H1 (cell line): ENCODE measurements around the gene CEACAM16. TPM values are rescaled to one million over a fixed set of nuclear protein-coding genes. Genes with fewer than 3 reads are reported as not detected.

Experiments used
- CTCF ChIA-PET: fragments of 300-600 bp; sonication (Branson Sonifier 250); formaldehyde crosslinking; loops from one replicate; lab custom pipeline; 2021; ENCODE audit not compliant: partially characterized antibody; lab: Charles Lee
- POLR2A ChIA-PET: fragments of 300-600 bp; sonication (Branson Sonifier 250); formaldehyde crosslinking; loops from one replicate; lab custom pipeline; 2021; ENCODE audit warnings: inconsistent platforms; ENCODE audit not compliant: partially characterized antibody; lab: Charles Lee
- DNase-seq, 2 experiments: peaks; one replicate each; pipeline versions ENCODE4 v3.0.0 to v3.0.0-alpha.2; 2010 to 2022; ENCODE audit warnings: low spot score in 2 of 2, low read depth in 1 of 2, mixed read lengths in 1 of 2
- FAIRE-seq: peaks from 2 replicates; lab custom pipeline; 2011; peaks lifted over from hg19 to GRCh38; lab: Jason Lieb, UNC
- H2AFZ ChIP-seq: 2 replicates; pipeline ENCODE4 v1.8.1; 2012; ENCODE audit warnings: low read length, inconsistent platforms
- H2AK5ac ChIP-seq: 2 replicates; pipeline ENCODE4 v1.6.1; 2013; ENCODE audit warnings: low read depth, low read length
- H2BK120ac ChIP-seq: replicated peaks from 2 replicates; pipeline ENCODE3; 2013; ENCODE audit warnings: low read depth, low read length, inconsistent platforms
- H2BK12ac ChIP-seq: 2 replicates; pipeline ENCODE4 v1.6.1; 2013; ENCODE audit warnings: low read depth, low read length
- H2BK15ac ChIP-seq: 2 replicates; pipeline ENCODE4 v1.6.1; 2013; ENCODE audit warnings: low read length
- H2BK20ac ChIP-seq: 2 replicates; pipeline ENCODE4 v1.6.1; 2013; ENCODE audit warnings: low read length
- H2BK5ac ChIP-seq: 2 replicates; pipeline ENCODE4 v1.6.1; 2013; ENCODE audit warnings: low read depth, low read length
- H3K14ac ChIP-seq: 2 replicates; pipeline ENCODE4 v1.6.1; 2013; ENCODE audit warnings: inconsistent platforms; ENCODE audit not compliant: insufficient read length
- H3K18ac ChIP-seq: 2 replicates; pipeline ENCODE4 v1.6.1; 2013; ENCODE audit warnings: low read length; ENCODE audit errors: extremely low read depth
- H3K23ac ChIP-seq: 2 replicates; pipeline ENCODE4 v1.6.1; 2013; ENCODE audit warnings: inconsistent platforms; ENCODE audit not compliant: insufficient read length
- H3K23me2 ChIP-seq: 2 replicates; pipeline ENCODE4 v1.6.1; 2013; ENCODE audit warnings: low read depth, low read length
- H3K27ac ChIP-seq: 2 replicates; pipeline ENCODE4 v1.6.1; 2011; ENCODE audit warnings: low read depth, low read length, inconsistent platforms
- H3K27me3 ChIP-seq, 4 experiments: replicated peaks in 1 of 4; 1 replicate in 1 of 4; 2 replicates in 3 of 4; pipeline versions ENCODE4 v1.6.1 to v1.8.1; 2011 to 2013; ENCODE audit warnings: low read length in 3 of 4, mild to moderate bottlenecking in 3 of 4, inconsistent platforms in 2 of 4, mixed read lengths in 2 of 4, moderate library complexity in 1 of 4; ENCODE audit not compliant: control insufficient read depth in 3 of 4, insufficient read depth in 3 of 4; ENCODE audit errors: extremely low read depth in 1 of 4
- H3K36me3 ChIP-seq, 4 experiments: 2 replicates each; pipeline versions ENCODE4 v1.6.1 to v1.8.1; 2011 to 2013; ENCODE audit warnings: mild to moderate bottlenecking in 4 of 4, low read length in 3 of 4, moderate library complexity in 2 of 4, control low read depth in 1 of 4, inconsistent platforms in 1 of 4; ENCODE audit not compliant: insufficient read depth in 4 of 4, control insufficient read depth in 2 of 4
- H3K4ac ChIP-seq: replicated peaks from 2 replicates; pipeline ENCODE3; 2013; ENCODE audit warnings: low read length, low read depth, mixed read lengths, inconsistent platforms; ENCODE audit not compliant: insufficient read length
- H3K4me1 ChIP-seq, 4 experiments: replicated peaks in 1 of 4; 1 replicate in 1 of 4; 2 replicates in 3 of 4; pipeline versions ENCODE4 v1.6.1 to v1.8.1; 2011 to 2013; ENCODE audit warnings: low read length in 3 of 4, inconsistent platforms in 2 of 4, mixed read lengths in 1 of 4; ENCODE audit not compliant: insufficient read depth in 4 of 4, control insufficient read depth in 3 of 4
- H3K4me2 ChIP-seq, 2 experiments: 2 replicates each; pipeline versions ENCODE4 v1.6.1 to v1.8.1; 2011 to 2013; ENCODE audit warnings: low read depth in 2 of 2, low read length in 2 of 2, control low read depth in 1 of 2, inconsistent platforms in 1 of 2, mild to moderate bottlenecking in 1 of 2; ENCODE audit not compliant: insufficient read depth in 1 of 2
- H3K4me3 ChIP-seq, 4 experiments: fragments of 200-600, 300-600 bp in 1 of 4; sonication (generic), shearing (Covaris generic), sonication (Bioruptor Twin) in 1 of 4; 2 replicates each; pipeline versions ENCODE4 v1.5.1 to v1.8.1; 2011 to 2016; ENCODE audit warnings: low read length in 4 of 4, low read depth in 3 of 4, control low read depth in 2 of 4, inconsistent platforms in 2 of 4, mild to moderate bottlenecking in 2 of 4, mixed read lengths in 1 of 4, moderate library complexity in 1 of 4; ENCODE audit not compliant: insufficient read depth in 2 of 4; ENCODE audit errors: extremely low read depth in 1 of 4
- H3K56ac ChIP-seq: replicated peaks from 2 replicates; pipeline ENCODE3; 2013; ENCODE audit warnings: low read depth, mild to moderate bottlenecking, mixed read lengths, low read length, inconsistent platforms; ENCODE audit not compliant: insufficient read length
- H3K79me1 ChIP-seq: 2 replicates; pipeline ENCODE4 v1.6.1; 2013; ENCODE audit warnings: low read depth, low read length, control low read depth
- H3K79me2 ChIP-seq, 2 experiments: 2 replicates each; pipeline versions ENCODE4 v1.6.1 to v1.8.1; 2012 to 2013; ENCODE audit warnings: low read length in 2 of 2, mild to moderate bottlenecking in 2 of 2, inconsistent platforms in 1 of 2; ENCODE audit not compliant: insufficient read depth in 2 of 2, control insufficient read depth in 1 of 2
- H3K9ac ChIP-seq, 4 experiments: replicated peaks in 1 of 4; 1 replicate in 1 of 4; 2 replicates in 3 of 4; pipeline versions ENCODE4 v1.6.1 to v1.8.1; 2011 to 2013; ENCODE audit warnings: low read depth in 3 of 4, low read length in 3 of 4, control low read depth in 2 of 4, mild to moderate bottlenecking in 2 of 4, moderate library complexity in 2 of 4, inconsistent platforms in 1 of 4; ENCODE audit errors: extremely low read depth in 1 of 4
- H3K9me3 ChIP-seq, 2 experiments: 2 replicates each; pipeline versions ENCODE4 v1.6.1 to v1.8.1; 2012 to 2013; ENCODE audit warnings: mild to moderate bottlenecking in 2 of 2, moderate library complexity in 2 of 2, control low read depth in 1 of 2, inconsistent platforms in 1 of 2, low read depth in 1 of 2, low read length in 1 of 2, mixed read lengths in 1 of 2; ENCODE audit not compliant: insufficient read depth in 2 of 2
- H4K20me1 ChIP-seq, 2 experiments: replicated peaks in 1 of 2; 2 replicates each; pipeline versions ENCODE3 to v1.8.1; 2011 to 2013; ENCODE audit warnings: inconsistent platforms in 2 of 2, low read length in 2 of 2, mild to moderate bottlenecking in 1 of 2; ENCODE audit not compliant: insufficient read depth in 2 of 2, control insufficient read depth in 1 of 2
- H4K5ac ChIP-seq: 2 replicates; pipeline ENCODE4 v1.6.1; 2013; ENCODE audit warnings: low read length, low read depth, mixed read lengths, inconsistent platforms; ENCODE audit not compliant: insufficient read length
- H4K8ac ChIP-seq: 2 replicates; pipeline ENCODE4 v1.8.0; 2013; ENCODE audit warnings: mild to moderate bottlenecking, moderate library complexity, low read length, inconsistent platforms; ENCODE audit not compliant: insufficient read depth; ENCODE audit errors: extremely low read depth
- H4K91ac ChIP-seq: replicated peaks from 2 replicates; pipeline ENCODE3; 2013; ENCODE audit warnings: low read length, mixed read lengths, inconsistent platforms; ENCODE audit not compliant: insufficient read length
- ASH2L ChIP-seq: fragments of 200-600, 300-600 bp; sonication (generic); IDR thresholded peaks from one replicate; pipeline ENCODE4 v1.7.1; 2017; ENCODE audit warnings: low read length
- CHD2 ChIP-seq: IDR thresholded peaks from 2 replicates; pipeline ENCODE4 v1.6.1; 2012; ENCODE audit warnings: low read length, improper control_type of control experiment
- CREB1 ChIP-seq: IDR thresholded peaks from 2 replicates; pipeline ENCODE4 v1.6.1; 2012; ENCODE audit warnings: inconsistent platforms
- CTBP2 ChIP-seq: IDR thresholded peaks from 2 replicates; pipeline ENCODE4 v1.7.0; 2011; ENCODE audit warnings: borderline replicate concordance, mild to moderate bottlenecking, moderate library complexity, mixed read lengths, low read length; ENCODE audit not compliant: insufficient read depth, insufficient read length
- EGR1 ChIP-seq: IDR thresholded peaks from 2 replicates; pipeline ENCODE4 v1.6.1; 2011; ENCODE audit warnings: low read depth, low read length, borderline replicate concordance
- EZH2 ChIP-seq: fragments of 200-600 bp; sonication (generic); IDR thresholded peaks from 2 replicates; pipeline ENCODE4 v1.7.1; 2012; ENCODE audit warnings: low read depth, mild to moderate bottlenecking, moderate library complexity, low read length, inconsistent platforms; ENCODE audit not compliant: severe bottlenecking
- HDAC6 ChIP-seq: IDR thresholded peaks from one replicate; pipeline ENCODE4 v1.7.1; 2012; ENCODE audit warnings: low read depth, mild to moderate bottlenecking, inconsistent platforms, low read length, moderate library complexity
- NANOG ChIP-seq: IDR thresholded peaks from 2 replicates; pipeline ENCODE4 v1.6.1; 2011; ENCODE audit warnings: low read length, low read depth, mild to moderate bottlenecking, inconsistent platforms; ENCODE audit not compliant: insufficient read depth, poor library complexity, severe bottlenecking
- POLR2A ChIP-seq, 2 experiments: IDR thresholded peaks; 1 replicate in 1 of 2; 2 replicates in 1 of 2; pipeline ENCODE4 v1.6.1; 2011; ENCODE audit warnings: low read depth in 2 of 2, low read length in 2 of 2, mild to moderate bottlenecking in 2 of 2; ENCODE audit errors: control extremely low read depth in 1 of 2
- SIN3A ChIP-seq, 2 experiments: IDR thresholded peaks in 1 of 2; conservative IDR thresholded peaks in 1 of 2; 2 replicates each; pipeline ENCODE4 v1.6.1; 2011 to 2012; ENCODE audit warnings: low read length in 2 of 2, improper control_type of control experiment in 1 of 2, low read depth in 1 of 2, mild to moderate bottlenecking in 1 of 2
- TAF1 ChIP-seq: IDR thresholded peaks from 2 replicates; pipeline ENCODE4 v1.6.1; 2011; ENCODE audit warnings: mild to moderate bottlenecking, low read depth, low read length
- TCF12 ChIP-seq: IDR thresholded peaks from 2 replicates; pipeline ENCODE4 v1.6.1; 2011; ENCODE audit warnings: low read depth, mild to moderate bottlenecking, low read length
- WGBS, 2 experiments: shearing (Covaris generic) in 1 of 2; methylation state at CpG; one replicate each; pipeline versions ENCODE4 v1.1.6 to v1.1.7; 2013 to 2015; ENCODE audit warnings: low lambda C conversion rate in 2 of 2, mixed read lengths in 2 of 2, inconsistent platforms in 1 of 2, low coverage in 1 of 2, missing lambda C conversion rate in 1 of 2; ENCODE audit not compliant: insufficient replicate concordance in 2 of 2, insufficient coverage in 1 of 2, insufficient read length in 1 of 2; ENCODE audit errors: extremely low coverage in 1 of 2, missing lambda C conversion rate in 1 of 2; 5-methylcytosine and 5-hydroxymethylcytosine counted together
- polyA plus RNA-seq, 7 experiments: library from polyadenylated mRNA; depleted of rRNA in 3 of 7; stranded (reverse) in 5 of 7; unstranded in 2 of 7; fragments of >200 nt in 5 of 7; fragments of 200-250 nt in 2 of 7; gene quantifications; 1 replicate in 5 of 7; 2 replicates in 1 of 7; 4 replicates in 1 of 7; pipeline versions ENCODE4 v1.2.1 to v1.2.3, GENCODE V29; 2011 to 2013; ENCODE audit warnings: missing spikeins in 2 of 7, mixed read lengths in 2 of 7
- total RNA-seq: library from RNA; stranded (reverse); fragmentation: NEBNext Ultra II Directional; extraction: Animal tissue kit (Norgen Biotek cat#: 25700); gene quantifications from 2 replicates; pipeline ENCODE4 v1.2.1, GENCODE V29; 2021
- TF ChIP-seq, protein P1 (sequence below): IDR thresholded peaks from 2 replicates; pipeline ENCODE4 v1.6.1; 2012; ENCODE audit warnings: inconsistent platforms

CEACAM16 gene
- total and polyA plus RNA-seq, 2 of the 8 experiments (the other 6 are each of a cell fraction or from before 2014, with no cell fraction given) = not detected

DNA sequence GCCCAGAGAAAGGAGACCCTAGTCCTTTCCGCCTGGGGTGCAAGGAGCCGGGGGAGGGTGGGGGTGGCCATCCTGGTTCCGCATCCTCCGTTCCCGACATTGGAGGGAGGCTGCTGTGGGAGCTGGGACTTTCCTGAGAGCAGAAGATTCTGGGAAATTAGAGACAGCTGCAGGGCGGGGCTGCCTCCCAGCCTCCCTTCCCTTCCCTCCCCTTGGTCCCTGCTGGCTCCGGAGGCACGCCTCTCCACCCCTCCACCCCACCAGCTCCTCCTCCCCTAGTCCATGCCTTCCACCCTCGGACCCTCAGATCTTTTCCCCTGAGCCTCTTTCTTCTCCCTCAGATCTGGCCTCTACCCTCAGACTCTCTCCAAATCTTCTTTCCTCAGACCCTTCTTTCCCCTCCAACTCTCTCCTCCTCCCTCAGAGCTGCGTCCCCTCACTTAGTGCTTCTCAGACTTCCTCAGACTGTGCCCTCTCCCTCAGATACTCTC, 46.4 kb downstream of the CEACAM16 start:
- no peaks in the 10 kb centered on the region for H3K36me3 ChIP-seq
- DNase-seq (no peak), FAIRE-seq (no peak)
- H3K56ac ChIP-seq = peak overlapping the region; percentile 37
- H4K20me1 ChIP-seq = no peaks in the 10 kb centered on the region
- H3K4me1 ChIP-seq = peaks cover 0 to 7% (median 3%) of the 10 kb centered on the region in 4 experiments; a peak in 3 of 7 replicates
- H3K27me3 ChIP-seq = peaks cover 22 to 49% (median 37%) of the 10 kb centered on the region in 4 experiments
- no peak overlapping the region for H3K4me3 ChIP-seq
- peaks cover 12% of the 10 kb centered on the region for H3K23me2 ChIP-seq
- no peak overlapping the region for H3K27ac ChIP-seq
- H3K23ac ChIP-seq = no peak overlapping the region
- no peak overlapping the region for H3K14ac ChIP-seq
- H3K4ac ChIP-seq = no peak overlapping the region
- H2BK120ac ChIP-seq = no peak overlapping the region
- H2BK15ac ChIP-seq = no peak overlapping the region
- H2AFZ ChIP-seq = no peak overlapping the region
- TF ChIP-seq HDAC6 (no peak), CHD2 (no peak), EZH2 (no peak), NANOG (no peak), EGR1 (no peak), POLR2A (IDR thresholded peaks at IDR 0.05; ENCODE audit: control extremely low read depth in 1 of 2, low read depth in 2 of 2, low read length in 2 of 2) (no peak), ASH2L (no peak), CTBP2 (no peak), TAF1 (no peak), CREB1 (no peak), SIN3A (conservative IDR thresholded peaks at IDR 0.05 in 1 of 2, IDR thresholded peaks at IDR 0.05 in 1 of 2; ENCODE audit: low read depth in 1 of 2, low read length in 2 of 2) (no peak), TCF12 (no peak)
- TF ChIP-seq, protein P1, sequence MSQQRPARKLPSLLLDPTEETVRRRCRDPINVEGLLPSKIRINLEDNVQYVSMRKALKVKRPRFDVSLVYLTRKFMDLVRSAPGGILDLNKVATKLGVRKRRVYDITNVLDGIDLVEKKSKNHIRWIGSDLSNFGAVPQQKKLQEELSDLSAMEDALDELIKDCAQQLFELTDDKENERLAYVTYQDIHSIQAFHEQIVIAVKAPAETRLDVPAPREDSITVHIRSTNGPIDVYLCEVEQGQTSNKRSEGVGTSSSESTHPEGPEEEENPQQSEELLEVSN = no peak
- H4K5ac ChIP-seq = no peak overlapping the region
- H3K79me1 ChIP-seq = no peaks in the 10 kb centered on the region
- H3K9ac ChIP-seq = no peak overlapping the region
- H3K9me3 ChIP-seq = no peaks in the 10 kb centered on the region
- H3K4me2 ChIP-seq = no peak overlapping the region
- no peak overlapping the region for H4K91ac ChIP-seq
- H3K79me2 ChIP-seq = no peaks in the 10 kb centered on the region
- peak overlapping the region; percentile 75; the same call in 1 of the 2 replicates for H2AK5ac ChIP-seq
- no peak overlapping the region for H2BK20ac ChIP-seq
- WGBS, 2 experiments = 58% methylated on average over 7 of the region's 10 CpGs; no CpG with 5 or more reads in 1 of the 2 experiments
- ChIA-PET CTCF (interaction anchor here (0.6 to 9.4 kb wide), 8 partner anchors 10 to 372 kb away, joined by 3 to 91 read pairs (median 4); no protein-coding TSS in a partner anchor), POLR2A (interaction anchor here (1.1 to 2.1 kb wide), 4 partner anchors 10 to 20 kb away, joined by 4 read pairs; no protein-coding TSS in a partner anchor)
- H4K8ac ChIP-seq = no peak overlapping the region
- H2BK5ac ChIP-seq = no peak overlapping the region
- H3K18ac ChIP-seq = no peak overlapping the region; the same call in 1 of the 2 replicates
- H2BK12ac ChIP-seq = peak overlapping the region; percentile 60; the same call in 1 of the 2 replicates
